ENCODE results near the gene PRKAG2.

- TF ChIP-seq CTCF (IDR thresholded peaks at IDR 0.05; ENCODE audit: low read depth, low read length, poor library complexity, severe bottlenecking) (no peak), EZH2phosphoT487 (IDR thresholded peaks at IDR 0.05; ENCODE audit: borderline replicate concordance, low read length) (no peak)
These were observed 310.0 kb downstream of the PRKAG2 start for GRCh38 chr7:151566897-151567320.

Data from DOHH2 (cell line).